Activated naive CD4-positive, alpha-beta T cell treated with anti-CD3 and anti-CD28 coated beads, Interleukin-2, amount 50 U/mL, for 16 hours (primary cell): ENCODE data around the gene AQP11.
"Not testable (repeated sequence)": the region's sequence is repeated elsewhere in the genome, so short reads cannot be mapped to it uniquely, and the experiment has no call there.

Experiments used
- DNase-seq: peaks from one replicate; pipeline ENCODE4 v3.0.0-alpha.2; 2020

Gene AQP11

DNA sequence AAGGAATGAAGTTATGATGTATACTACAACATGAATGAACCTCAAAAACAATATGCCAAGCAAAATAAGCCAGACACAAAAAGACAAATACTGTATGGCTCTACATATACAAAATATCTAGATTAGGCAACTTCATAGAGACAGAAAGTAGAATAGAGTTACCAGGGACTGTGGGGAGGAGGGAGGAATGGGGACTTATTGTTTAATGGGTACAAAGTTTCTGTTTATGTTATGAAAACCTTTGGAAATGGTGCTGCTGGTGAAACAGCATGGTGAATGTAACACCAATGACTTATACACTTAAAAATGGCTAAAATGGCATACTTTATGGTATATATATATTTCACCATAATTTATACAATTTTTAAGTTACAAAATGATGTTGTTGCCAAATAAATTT lies 4.1 kb downstream of the AQP11 start:
- no peak for DNase-seq

DNA sequence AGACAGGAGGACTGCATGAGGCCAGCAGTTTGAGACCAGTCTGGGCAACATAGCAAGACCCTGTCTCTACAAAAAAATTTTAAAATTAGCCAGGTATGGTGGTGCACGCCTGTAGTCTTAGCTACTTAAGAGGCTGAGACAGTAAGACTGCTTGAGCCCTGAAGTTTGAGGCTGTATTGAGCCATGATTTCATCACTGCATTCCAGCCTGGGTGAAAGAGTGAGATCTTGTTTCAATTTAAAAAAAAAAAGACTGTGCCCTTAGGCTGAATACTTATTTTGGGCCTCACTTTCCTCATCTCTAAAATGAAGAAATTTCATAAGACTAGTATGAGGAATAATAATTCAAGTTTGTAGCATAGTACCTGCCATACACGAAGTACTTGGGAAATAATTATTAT lies 6.9 kb downstream of the AQP11 start:
- no peak for DNase-seq

DNA sequence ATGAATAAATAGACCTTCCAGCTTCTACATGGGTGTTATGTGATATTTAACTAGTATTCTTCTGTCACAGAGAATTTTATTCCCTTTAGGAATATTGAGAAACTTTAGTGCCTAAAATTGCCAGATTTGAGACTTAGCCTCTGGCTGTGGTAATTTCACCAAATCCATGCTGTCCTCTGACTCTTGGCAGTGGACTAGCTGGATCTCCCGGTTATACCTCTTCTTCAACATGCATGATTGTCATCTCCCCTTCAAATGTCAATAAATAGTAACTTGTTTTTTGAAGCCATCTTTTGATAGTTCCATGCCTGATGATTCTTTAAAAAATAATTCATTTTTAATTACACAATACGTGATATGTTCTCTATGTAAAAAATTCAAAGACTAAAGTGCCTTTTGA lies 8.4 kb downstream of the AQP11 start:
- DNase-seq: no peak

DNA sequence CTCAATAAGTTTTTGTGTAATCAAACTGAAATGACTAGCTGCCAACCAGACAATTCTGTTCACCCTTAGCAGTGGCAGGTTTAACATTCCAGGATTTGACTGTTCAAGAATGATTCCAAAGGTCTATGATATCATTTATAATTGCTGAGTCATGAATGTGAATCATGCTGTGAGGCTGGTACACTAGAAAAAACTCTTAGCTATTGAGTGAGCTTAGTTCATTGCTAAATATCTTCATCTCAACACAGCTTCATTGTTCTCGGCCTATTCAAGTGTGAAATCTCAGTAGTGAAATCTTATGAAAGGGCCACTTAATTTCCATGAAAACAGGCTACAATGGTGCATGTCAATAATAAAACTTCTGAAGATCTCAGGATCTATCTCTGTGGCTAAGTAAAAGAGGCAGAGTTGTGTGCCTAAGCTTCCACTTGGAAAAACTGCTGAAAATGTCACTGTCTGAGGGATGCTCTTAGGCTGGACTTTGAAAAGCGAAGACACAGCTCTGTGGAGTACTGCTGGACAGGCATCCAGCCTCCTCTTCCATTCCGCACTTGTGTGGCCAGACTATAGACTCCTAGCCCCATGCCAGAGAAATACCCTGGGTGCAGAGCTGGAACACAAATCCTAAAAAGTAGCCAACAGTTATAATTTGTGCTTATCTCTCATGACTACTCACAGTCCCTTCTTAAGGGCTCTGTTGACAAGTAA lies 12.8 kb downstream of the AQP11 start:
- no peak for DNase-seq

DNA sequence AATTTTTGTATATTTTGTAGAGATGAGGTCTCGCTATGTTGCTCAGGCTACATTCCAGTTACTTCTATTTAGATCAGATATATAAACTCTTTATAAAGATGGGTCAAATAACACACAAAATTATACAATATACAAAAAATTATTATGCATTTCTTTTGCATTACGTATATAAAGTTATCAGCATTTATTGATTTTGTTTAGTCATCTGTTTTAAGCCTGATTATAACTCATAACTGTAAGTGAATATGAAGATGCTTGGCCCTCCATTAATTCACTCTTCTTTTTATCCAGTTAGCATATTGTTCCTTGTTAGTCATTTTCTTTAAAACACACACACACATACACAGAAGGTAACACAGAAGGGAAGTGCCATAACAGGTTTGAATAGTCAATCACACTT lies 14.5 kb downstream of the AQP11 start:
- DNase-seq: no peak

DNA sequence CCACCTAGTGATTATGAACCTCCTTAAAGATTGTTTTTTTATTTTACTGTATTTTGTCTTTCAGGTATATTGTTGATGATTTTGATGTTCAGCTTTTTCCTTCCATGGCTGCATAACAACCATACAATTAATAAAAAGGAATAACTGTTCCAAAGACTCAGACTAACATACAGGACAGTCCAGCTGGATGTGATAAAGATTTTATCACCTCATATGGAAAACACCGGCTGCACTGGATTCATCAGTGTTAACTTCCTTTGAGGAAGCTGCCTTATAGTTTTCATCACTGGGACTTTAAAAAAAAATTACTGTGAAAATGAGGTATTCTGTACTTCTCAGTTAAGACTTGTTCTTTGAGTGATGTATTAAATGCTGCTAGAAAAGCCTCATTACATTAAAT lies 19.5 kb downstream of the AQP11 start:
- no peak for DNase-seq

DNA sequence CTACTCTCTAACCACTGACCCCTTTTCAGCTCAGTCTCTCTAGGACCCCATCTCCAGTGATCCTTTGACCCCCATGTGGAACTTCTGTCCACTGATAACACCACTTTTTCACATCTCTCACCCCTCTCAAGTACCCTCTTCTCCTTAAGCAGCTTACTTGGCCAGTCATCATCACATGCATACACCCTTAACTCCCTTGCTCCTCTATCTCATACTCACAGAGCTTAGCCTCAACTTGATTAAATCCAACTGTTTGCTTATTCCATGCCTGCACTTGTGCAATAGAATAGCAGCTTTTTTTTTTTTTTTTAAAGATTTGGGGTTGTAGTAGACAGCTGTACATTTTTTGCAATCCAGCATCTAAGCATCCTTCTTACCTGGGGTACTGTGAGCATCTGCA lies 22.2 kb downstream of the AQP11 start:
- DNase-seq: no peak

DNA sequence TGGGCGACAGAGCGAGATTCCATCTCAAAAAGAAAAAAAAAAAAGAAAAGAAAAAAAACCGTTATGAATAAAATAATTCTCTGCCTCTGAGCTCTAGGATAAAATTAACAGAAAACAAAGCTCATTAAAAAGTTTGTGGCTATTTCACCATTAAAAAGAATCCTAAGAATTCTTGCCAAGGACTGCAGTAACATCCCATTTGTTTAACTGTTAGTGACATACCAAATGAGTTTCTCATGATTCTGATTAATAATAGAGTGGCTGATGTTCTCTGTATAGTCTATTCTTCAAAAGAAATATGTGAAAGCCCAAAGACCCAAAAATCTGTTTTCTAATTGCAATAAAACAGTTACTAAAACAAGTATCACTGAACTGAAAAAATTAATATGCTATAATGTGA lies 28.1 kb downstream of the AQP11 start:
- no peak for DNase-seq

DNA sequence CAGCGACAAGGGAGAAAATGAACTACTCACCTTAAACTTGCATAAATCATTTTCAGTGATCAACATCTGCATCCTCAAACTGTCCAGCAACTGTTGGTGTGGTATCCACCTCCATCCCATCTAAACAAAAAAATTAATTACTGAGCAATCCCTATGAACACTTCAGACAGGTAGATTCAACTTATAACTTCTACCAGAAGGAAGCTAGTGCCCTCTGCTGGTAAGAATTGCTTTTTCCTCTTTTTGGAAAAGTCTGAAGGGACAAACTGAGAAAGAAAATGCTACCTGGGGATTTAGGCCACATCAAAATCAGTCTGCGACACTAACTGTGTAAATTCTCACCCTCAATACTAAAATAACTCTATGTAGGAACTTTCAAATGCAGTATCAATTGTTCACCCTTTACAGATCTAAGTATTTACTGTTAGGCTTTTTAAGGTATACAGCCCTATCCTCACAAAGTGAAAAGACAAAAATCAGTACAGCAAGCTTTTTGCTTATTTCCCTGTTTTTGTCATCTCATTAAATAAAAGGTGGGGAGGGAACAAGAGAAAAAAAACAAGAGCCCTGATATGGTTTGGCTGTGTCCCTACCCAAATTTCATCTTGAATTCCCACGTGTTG lies 29.9 kb downstream of the AQP11 start:
- DNase-seq: no peak

DNA sequence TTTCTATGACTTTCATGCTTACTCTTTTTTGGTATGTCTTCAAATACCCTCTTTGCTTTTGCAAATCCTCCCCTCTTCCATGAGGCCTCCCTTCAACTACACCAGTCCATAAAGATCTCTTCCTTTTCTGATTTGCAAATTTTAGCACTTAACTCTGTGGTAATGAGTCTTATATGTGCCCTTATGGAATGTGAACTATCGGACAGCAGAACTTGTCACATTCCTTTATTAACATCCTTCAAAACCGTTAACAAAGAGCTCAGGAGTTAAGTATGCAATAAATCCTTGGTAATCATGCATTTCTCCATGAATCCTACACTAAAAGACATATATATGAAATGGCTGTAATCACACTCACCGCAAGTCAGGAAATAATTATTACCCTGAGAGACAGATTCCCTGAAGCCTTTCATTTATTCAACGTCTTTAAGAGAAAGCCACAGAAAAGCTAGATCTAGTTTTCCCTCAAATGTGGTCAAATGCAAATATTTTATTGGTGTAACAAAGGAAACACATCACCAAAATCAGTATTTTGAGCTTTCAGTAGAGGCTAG lies 40.5 kb downstream of the AQP11 start:
- no peak for DNase-seq

DNA sequence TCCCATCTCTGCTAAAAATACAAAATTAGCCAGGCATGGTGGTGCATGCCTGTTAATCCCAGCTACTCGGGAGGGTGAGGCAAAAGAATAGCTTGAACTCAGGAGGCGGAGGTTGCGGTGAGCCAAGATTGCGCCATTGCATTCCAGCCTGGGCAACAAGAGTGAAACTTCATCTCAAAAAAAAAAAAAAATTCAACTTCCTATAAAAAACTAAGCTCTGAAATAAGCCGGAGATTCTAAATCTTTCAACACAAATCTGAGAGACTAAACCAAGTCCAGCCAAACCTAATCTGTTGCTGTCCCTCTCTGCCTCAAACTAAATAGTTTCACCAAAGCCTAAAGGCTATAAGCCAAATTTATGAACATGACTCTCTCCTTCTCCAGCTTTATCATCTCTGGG lies 44.2 kb downstream of the AQP11 start:
- DNase-seq: not testable (repeated sequence)

DNA sequence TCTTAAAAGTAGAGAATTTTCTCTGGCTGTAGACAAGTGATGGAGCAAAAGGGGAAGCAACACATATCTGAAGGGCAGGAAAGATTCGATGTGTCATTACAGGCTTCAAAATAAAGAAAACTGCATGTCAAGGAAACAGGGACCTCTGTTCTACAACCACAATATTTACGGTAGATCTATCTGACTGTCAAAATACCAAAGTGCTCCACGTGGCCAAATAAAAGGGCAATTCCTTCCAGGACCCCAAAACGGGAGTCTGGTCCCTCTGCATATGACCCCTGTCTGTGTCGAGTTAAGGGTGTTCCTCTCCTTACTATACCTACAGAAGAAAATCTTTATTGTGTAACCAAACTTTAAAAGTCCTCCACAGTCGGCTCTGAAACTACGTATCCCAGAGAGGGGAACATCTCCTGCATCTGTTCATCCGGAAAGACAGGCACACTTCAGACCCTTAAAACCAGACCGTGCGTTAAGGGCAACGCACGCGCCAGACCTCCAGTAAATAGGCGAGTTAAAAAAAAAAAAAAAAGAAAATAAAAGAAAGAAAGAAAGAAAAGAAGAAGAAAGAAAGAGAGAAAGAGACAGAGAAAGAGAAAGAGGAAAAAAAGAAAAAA lies 47.1 kb downstream of the AQP11 start:
- DNase-seq: no peak

DNA sequence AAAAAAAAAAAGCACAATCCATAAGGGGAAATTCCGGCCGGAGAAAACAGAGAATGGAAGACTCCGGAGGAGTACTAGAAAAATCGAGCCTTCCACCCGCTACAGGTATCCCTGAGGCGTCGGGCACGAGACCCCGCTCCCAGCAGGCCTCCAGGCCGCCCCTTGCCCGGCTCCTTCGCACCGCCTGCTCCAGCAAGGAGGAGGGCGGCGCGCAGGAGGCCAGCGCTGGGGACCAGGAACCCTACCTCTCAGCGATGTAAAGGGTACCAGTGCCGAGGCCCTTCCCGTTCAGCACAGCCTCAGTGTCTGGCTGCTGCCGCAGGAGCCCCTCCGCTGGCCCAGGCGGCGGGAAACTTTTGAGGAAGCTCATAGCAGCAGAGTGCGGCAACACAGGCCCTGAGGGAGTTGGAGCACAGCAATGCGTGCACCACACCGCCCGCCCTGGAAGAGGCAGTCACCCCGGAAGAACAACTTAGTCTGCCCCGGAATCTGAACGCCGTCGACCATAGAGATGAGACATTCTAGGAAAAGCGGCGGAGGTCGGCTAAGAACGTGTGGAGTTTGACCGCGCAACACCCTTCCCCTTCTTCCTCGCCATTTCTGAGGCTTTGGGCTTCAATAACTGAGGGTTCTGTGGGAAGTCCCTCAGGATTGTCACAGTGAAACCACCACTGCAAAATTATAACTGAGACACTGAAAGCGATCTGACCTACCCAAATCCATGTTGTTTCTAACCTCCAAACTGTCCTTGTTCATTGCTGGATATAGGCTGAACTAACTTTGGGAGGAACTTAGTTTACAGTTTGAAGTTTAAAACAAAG lies 47.8 kb downstream of the AQP11 start, which contains the start of gene CLNS1A:
CLNS1A (minus strand) TSS at position 450 of the 821 bp plus-strand sequence; CDS start at position 370, 80 bp downstream.
- DNase-seq: peak; percentile 81

DNA sequence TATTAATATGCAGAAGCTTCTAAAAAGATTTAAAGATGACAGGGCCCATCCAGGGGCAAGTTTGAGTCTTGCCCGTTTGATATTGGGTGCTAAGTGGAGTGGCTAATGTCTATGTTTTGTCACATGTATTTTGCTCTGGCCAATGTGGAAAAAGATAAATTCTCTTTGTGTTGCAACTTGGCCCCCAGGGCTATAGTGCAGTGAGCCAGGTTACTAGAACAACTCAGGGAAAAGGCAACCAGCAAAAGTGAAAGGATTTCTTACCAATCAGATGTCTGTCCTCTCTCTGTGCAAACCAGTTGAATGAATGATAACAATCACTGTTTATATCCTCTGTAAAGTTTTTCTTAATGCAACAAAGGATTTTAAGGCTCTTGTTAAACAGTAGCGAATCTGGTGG lies 52.5 kb downstream of the AQP11 start:
- no peak for DNase-seq

DNA sequence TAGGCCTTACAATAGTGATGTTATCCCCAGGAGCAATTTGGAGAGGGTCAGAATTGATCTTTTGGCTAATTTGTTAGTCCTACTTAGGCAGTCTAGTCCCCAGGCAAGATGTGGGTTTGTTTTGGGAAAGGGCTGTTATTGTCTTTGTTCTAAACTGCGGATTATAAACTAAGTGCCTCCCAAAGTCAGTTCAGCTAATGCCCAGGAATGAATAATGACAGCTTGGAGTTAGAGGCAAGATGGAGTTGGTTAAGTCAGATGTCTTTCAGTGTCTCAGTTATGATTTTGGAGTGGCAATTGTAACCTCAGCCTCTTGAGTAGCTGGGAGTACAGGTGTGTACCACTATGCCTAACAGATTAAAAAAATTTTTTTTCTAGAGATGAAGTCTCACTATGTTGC lies 55.1 kb downstream of the AQP11 start:
- no peak for DNase-seq

DNA sequence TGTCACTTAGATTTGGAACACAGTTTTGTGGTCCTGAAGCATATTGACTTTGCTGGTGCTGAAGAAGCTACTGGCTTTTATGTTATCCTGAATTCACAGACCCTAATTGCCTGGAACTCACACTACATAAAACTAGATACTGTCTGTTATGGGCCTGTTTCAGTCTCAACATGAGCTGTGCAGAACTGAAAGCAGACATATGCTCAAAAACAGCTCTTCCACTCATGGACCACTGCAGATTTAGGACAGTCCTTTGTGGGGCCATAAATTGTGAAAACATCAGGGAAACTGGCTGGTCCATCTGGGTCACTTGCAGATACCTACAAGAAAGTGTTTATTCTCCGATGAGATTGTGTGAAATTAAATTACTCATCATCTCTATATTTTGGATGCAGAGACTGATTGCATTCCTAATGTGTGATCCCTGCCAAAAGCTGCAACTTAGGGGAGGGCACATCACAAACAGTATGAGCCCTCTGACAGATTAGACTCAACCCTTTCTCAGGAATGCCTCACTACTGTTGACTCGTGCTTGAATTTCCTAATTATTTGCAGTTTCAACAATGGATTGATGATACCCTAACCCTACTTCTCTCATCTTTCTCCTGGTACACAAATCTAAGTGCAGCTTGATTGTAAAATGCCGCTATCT lies 58.0 kb downstream of the AQP11 start:
- DNase-seq: no peak

DNA sequence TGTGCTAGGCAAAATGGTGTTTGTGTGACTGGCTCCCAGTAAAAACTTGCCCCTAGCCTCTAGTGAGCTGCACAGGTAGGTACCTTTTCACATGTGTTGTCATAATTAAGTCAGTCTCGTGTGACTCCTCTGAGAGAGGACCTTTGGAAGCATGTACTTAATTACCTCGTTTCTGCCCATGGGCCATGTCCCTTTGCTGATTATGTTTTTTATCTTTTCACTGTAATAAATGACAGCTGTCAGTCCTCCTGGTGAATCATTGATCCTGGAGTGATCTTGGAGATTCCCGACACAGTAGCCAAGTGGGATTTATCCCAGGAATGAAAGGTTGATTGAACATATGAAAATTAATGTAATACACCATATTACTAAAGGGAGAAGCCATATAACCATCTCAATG lies 60.4 kb downstream of the AQP11 start:
- DNase-seq: no peak

DNA sequence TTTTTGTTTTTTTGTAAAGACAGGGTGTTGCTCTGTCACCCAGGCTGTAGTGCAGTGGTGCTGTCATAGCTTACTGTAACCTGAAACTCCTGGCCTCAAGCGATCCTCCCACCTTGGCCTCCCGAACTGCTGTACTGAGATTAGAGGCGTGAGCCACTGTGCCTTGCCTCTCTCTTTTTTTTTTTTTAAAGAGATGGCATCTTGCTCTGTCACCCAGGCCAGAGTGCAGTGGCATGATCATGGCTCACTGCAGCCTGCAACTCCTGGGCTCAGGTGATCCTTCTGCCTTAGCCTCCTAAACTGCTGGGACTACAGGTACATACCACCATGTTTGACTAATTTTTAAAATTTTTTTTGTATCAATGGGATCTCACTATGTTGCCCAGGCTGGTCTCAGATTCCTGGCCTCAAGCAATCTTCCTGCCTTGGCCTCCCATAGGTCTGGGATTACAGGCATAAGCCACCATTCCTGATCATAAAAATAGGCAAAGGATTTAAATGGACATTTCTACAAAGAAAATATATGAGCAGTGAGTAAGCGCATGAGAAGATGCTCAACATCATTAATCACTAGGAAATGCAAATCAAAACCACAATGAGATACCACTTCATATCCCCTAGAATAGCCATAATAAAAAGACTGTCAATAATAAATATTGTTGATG lies 65.1 kb downstream of the AQP11 start:
- DNase-seq: no peak

DNA sequence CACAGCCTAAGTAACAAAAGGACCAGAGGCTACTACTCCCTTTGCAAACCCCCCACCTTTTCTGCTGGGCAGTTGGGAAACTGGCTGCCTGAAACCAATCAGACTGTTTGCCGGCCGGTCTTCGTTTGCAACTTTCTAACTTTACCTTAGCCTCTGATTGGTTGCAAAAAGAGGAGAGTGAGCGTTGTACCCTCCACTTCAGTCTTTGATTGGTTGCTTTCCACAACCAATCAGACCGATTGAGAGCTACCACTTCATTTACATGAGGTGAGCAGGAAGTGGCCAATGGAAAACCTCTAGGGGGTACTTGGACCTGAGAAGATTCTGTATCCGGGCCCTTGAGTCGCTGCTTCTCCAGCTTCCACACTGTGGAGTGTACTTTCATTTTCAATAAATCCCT lies 66.6 kb downstream of the AQP11 start:
- DNase-seq: no peak

DNA sequence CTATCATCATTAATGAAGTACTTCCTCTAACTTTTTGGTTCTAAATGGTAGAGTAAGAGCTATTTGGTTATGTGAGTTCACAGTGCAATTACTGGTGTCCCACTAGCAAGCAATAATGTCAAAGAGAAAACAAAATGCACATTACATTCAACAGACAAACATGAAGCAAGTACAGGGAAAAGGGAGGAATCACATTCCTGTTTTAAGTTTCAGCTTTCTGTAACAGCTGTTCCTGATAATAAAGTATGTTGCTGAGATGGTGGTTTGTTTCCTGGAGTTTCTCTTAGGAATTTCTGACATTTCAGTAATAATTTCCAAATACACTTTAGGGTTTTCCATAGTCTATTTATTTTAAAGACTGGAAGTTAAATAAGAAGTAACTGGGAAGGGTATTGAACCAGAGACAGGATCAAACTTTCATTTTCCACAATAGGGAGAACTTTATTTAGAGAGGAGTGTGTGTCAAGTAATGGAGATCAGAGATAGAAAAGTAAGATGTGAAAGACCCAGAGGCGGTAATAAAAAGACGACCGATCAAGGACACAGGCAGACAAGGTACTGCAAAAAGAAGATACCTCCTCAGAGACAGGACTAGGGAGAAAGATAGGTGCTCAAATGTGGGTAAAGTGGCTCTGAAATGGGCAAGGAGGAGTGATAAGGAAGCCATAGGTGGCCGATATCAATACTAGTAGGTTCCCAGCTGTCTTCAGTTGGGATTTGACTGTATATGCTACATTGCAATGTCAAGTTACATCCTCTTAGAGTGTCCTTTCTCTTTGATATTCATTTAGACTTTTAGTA lies 68.7 kb downstream of the AQP11 start:
- DNase-seq: no peak
